VCaP (cell line): ENCODE results near the gene MRFAP1.
A peak's percentile ranks its signal among the peaks of the same experiment; 100 is the strongest.

Experiments used
- H3K27ac ChIP-seq: fragments of 450-650 bp; 2 replicates; pipeline ENCODE4 v1.5.1; 2017
- CTCF ChIP-seq: fragments of 450-650 bp; conservative IDR thresholded peaks from 2 replicates; pipeline ENCODE4 v1.5.1; 2017; ENCODE audit warnings: mild to moderate bottlenecking, moderate library complexity

MRFAP1 gene

GRCh38 chr4:6686104-6686787 lies 45.8 kb downstream of the MRFAP1 start:
- TF ChIP-seq CTCF: no peak

GRCh38 chr4:6687947-6688878 lies 47.7 kb downstream of the MRFAP1 start:
- peak overlapping the region; percentile 73 for H3K27ac ChIP-seq
- peak; percentile 83 for TF ChIP-seq CTCF

More at GRCh38 chr4:6686104-6686787, 45.8 kb downstream of the MRFAP1 start:
- H3K27ac ChIP-seq: no peak overlapping the region; the same call in 1 of the 2 replicates

- TF ChIP-seq CTCF: no peak
- H3K27ac ChIP-seq: peak overlapping the region; percentile 73
Observed at GRCh38 chr4:6688879-6689505, 48.5 kb downstream of the MRFAP1 start.

DNA sequence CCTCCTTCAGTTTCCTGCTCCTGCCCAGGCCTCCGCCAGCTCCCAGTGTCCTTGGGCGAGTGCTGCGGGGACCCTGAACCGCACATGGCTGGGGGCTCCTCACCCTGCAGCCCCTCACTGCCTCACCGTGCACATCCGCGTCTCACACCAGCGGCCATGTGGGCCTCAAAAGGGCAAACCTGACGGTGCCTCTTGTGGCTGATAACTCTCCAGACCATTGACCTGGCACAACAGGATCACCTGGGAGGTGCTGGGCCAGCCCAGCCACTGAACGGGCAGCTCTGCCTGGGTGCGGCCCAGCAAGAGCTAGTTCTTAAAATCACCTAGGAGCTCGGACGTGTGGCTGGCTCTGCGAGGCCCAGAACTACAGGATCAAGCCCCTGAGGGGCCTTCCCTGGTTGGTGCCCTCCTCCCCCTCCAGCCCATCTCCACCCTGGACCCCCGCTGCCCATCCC lies 49.0 kb downstream of the MRFAP1 start:
- H3K27ac ChIP-seq: peak overlapping the region; percentile 73
- TF ChIP-seq CTCF: no peak
